ENCODE data around the gene HLA-DMB. TPM values are rescaled to one million over a fixed set of nuclear protein-coding genes. Genes with fewer than 3 reads are reported as not detected.
A peak's percentile ranks its signal among the peaks of the same experiment; 100 is the strongest.

Gene HLA-DMB
- total RNA-seq, 1 experiment from 2014 or later: 1.7 TPM

- Histone ChIP-seq H4K91ac (ENCODE audit: insufficient read length, low read depth, low read length) (no peak overlapping the region), H2BK20ac (ENCODE audit: low read depth, low read length, poor library complexity, severe bottlenecking) (no peak overlapping the region), H3K18ac (ENCODE audit: insufficient read length, low read depth, low read length) (no peak overlapping the region), H3K14ac (ENCODE audit: insufficient read depth, low read length) (no peak overlapping the region), H4K5ac (ENCODE audit: insufficient read length, low read depth, low read length) (no peak overlapping the region), H3K56ac (ENCODE audit: insufficient read length, low read depth, low read length) (no peak overlapping the region), H2BK5ac (ENCODE audit: insufficient read length, low read length) (no peak overlapping the region), H3K79me1 (ENCODE audit: insufficient read depth, low read depth, low read length, poor library complexity, severe bottlenecking) (no peaks in the 10 kb centered on the region), H3K4me2 (ENCODE audit: insufficient read depth, insufficient read length, low read length) (no peak overlapping the region), H3K4ac (ENCODE audit: low read depth, low read length) (no peak overlapping the region), H3K23ac (ENCODE audit: insufficient read length, low read depth, low read length) (no peak overlapping the region), H3K79me2 (ENCODE audit: insufficient read depth, low read length) (no peaks in the 10 kb centered on the region), H4K8ac (replicated peaks; ENCODE audit: insufficient read length, low read depth, low read length) (no peak overlapping the region), H2AFZ (ENCODE audit: low read length) (no peak overlapping the region), H2BK15ac (ENCODE audit: low read depth, low read length) (no peak overlapping the region), H4K20me1 (ENCODE audit: control insufficient read depth, insufficient read depth, insufficient read length) (no peaks in the 10 kb centered on the region), H3K27ac (ENCODE audit: insufficient read length, low read depth, low read length) (no peak overlapping the region), H3T11ph (ENCODE audit: low read length) (no peak overlapping the region), H2AK5ac (ENCODE audit: insufficient read length, low read length) (no peak overlapping the region), H3K9me3 (ENCODE audit: control insufficient read depth, low read depth, low read length) (no peaks in the 10 kb centered on the region), H3K27me3 (ENCODE audit: insufficient read depth, low read length) (no peaks in the 10 kb centered on the region; the same call in 1 of the 2 replicates), H3K9ac (ENCODE audit: extremely low read depth, insufficient read length, low read length) (no peak overlapping the region), H2BK12ac (ENCODE audit: insufficient read length, low read depth, low read length) (no peak overlapping the region), H2BK120ac (ENCODE audit: low read depth, low read length, poor library complexity, severe bottlenecking) (no peak overlapping the region), H3K4me1 (ENCODE audit: insufficient read depth, low read length) (peaks cover 3% of the 10 kb centered on the region; the same call in 1 of the 2 replicates), H3K23me2 (ENCODE audit: insufficient read length, low read depth, low read length, poor library complexity, severe bottlenecking) (no peaks in the 10 kb centered on the region)
- no peaks in the 10 kb centered on the region for H3K27me3 Mint-ChIP-seq (ENCODE audit: low read depth)
- no CpG with 5 or more reads among the region's 4 CpGs for WGBS (ENCODE audit: extremely low coverage, insufficient read length, low lambda C conversion rate)
- DNase-seq: no peak
- no peak overlapping the region for H3K4me3 Mint-ChIP-seq
- no peaks in the 10 kb centered on the region for H3K9me3 Mint-ChIP-seq
- TF ChIP-seq CTCF (conservative IDR thresholded peaks at IDR 0.05): no peak
- peaks cover 16 to 18% of the 10 kb centered on the region in 2 experiments for H3K4me1 Mint-ChIP-seq
- peak overlapping the region in 1 of 3 experiments; percentile 2; a peak in 1 of 7 replicates for H3K27ac Mint-ChIP-seq
- H3K36me3 Mint-ChIP-seq (ENCODE audit: insufficient read depth in 1 of 3, low read depth in 3 of 3): no peaks in the 10 kb centered on the region
Observed at GRCh38 chr6:32954267-32954666, 13.4 kb upstream of the HLA-DMB start.
